Measurements from ENCODE around the gene GNG5.
"Not testable (repeated sequence)": the region's sequence is repeated elsewhere in the genome, so short reads cannot be mapped to it uniquely, and the experiment has no call there.

- TF ChIP-seq POLR2A (IDR thresholded peaks at IDR 0.05); POLR2AphosphoS5 (IDR thresholded peaks at IDR 0.05; ENCODE audit: insufficient read depth in 1 of 2, low read depth in 1 of 2): not testable (repeated sequence)
Measured at GRCh38 chr1:84507887-84508286, 1.5 kb upstream of the GNG5 start.
